ENCODE data around the gene CNDP1. TPM values are rescaled to one million over a fixed set of nuclear protein-coding genes. Genes with fewer than 3 reads are reported as not detected.

The CNDP1 gene
- total and polyA plus RNA-seq, 4 donors, result 0.09 to 21.1 (median 5.8) TPM

DNA sequence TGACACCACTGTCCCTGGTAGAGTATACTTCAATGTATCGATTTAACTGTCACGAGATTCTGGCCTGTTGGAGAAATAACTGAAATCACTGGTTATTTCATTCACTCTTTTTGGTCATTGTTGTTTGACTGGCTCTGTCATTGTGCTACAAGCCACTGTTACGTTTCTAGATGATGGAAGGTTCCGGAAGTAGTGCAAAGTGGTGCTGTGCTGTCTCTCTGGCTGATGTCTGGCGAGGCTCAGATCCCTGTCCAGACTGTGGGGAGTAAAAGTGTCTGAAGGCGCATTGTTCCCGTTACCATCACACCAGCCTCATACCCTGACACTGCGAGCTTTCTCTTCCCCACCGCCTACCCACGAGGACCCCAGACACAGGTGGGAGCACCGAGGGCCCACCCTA lies 11.7 kb downstream of the CNDP1 start:
- H3K27ac ChIP-seq (ENCODE audit: low read depth in 1 of 2, low read length in 2 of 2), result no peak overlapping the region

DNA sequence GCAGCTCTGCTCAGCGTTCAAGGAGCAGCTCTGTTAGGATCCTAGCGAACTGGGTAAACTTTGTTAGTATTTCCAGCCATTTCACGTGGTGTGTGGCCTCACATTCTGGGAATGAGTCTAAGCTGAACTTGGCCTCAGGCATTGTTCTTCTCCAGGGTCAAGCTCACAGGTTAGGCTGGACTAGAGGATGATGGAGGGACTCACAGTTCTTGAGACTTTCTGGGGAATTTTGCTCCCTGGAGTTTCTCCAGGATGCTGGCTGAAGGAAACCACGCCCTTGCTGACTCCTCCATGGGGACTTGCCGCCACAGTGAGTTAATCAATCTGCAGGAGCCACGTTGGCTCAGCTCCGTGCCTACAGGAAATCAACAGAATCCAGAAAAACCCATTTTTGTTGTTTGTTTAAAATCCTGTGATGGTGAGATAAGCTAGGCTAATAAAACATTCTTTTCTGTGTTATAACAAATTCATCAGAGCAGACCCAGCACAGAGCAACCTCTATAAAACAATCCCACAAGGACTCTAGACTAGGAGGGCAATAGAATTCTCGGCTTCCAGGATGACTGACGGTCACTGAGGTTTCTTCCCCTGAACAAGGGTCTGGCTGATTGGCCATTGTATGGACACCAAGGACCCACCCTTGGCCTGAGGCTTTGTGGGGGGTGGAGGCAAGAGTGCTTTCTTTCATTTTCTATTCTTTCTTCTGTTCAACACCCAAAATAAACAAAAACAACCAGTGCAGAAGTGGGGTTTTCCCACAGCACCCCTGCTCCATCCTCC lies 12.6 kb downstream of the CNDP1 start:
- Histone ChIP-seq H3K27me3 (ENCODE audit: control insufficient read depth in 4 of 4, insufficient read depth in 4 of 4, low read length in 3 of 4) (no peaks in the 10 kb centered on the region), H3K4me3 (ENCODE audit: low read depth in 1 of 3, low read length in 3 of 3) (no peak overlapping the region), H3K36me3 (ENCODE audit: control insufficient read depth in 4 of 4, insufficient read depth in 3 of 4, low read depth in 1 of 4, low read length in 3 of 4) (no peaks in the 10 kb centered on the region), H3K9ac (ENCODE audit: low read depth in 1 of 2, low read length in 2 of 2) (no peak overlapping the region), H3K27ac (ENCODE audit: low read depth in 1 of 2, low read length in 2 of 2) (no peak overlapping the region), H3K4me1 (ENCODE audit: control insufficient read depth in 4 of 4, insufficient read depth in 4 of 4, low read length in 3 of 4) (peaks cover 5 to 24% (median 17%) of the 10 kb centered on the region in 4 donors), H3K9me3 (ENCODE audit: control insufficient read depth in 4 of 4, low read length in 3 of 4) (peaks cover 0 to 2% (median 0%) of the 10 kb centered on the region in 4 donors)
- TF ChIP-seq, protein P1, sequence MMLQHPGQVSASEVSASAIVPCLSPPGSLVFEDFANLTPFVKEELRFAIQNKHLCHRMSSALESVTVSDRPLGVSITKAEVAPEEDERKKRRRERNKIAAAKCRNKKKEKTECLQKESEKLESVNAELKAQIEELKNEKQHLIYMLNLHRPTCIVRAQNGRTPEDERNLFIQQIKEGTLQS (IDR thresholded peaks at IDR 0.05), result no peak
- TF ChIP-seq FOXA1 (IDR thresholded peaks at IDR 0.05), result no peak
- TF ChIP-seq, protein P2, sequence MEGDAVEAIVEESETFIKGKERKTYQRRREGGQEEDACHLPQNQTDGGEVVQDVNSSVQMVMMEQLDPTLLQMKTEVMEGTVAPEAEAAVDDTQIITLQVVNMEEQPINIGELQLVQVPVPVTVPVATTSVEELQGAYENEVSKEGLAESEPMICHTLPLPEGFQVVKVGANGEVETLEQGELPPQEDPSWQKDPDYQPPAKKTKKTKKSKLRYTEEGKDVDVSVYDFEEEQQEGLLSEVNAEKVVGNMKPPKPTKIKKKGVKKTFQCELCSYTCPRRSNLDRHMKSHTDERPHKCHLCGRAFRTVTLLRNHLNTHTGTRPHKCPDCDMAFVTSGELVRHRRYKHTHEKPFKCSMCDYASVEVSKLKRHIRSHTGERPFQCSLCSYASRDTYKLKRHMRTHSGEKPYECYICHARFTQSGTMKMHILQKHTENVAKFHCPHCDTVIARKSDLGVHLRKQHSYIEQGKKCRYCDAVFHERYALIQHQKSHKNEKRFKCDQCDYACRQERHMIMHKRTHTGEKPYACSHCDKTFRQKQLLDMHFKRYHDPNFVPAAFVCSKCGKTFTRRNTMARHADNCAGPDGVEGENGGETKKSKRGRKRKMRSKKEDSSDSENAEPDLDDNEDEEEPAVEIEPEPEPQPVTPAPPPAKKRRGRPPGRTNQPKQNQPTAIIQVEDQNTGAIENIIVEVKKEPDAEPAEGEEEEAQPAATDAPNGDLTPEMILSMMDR (IDR thresholded peaks at IDR 0.05; ENCODE audit: low read depth, low read length, missing input control), result no peak
- no peak for TF ChIP-seq EGR1 (IDR thresholded peaks at IDR 0.05; ENCODE audit: low read depth in 2 of 2)
- 59% methylated on average over 9 of the region's 9 CpGs for WGBS
- no peak for DNase-seq (ENCODE audit: low spot score)

More for the DNA sequence above, 11.7 kb downstream of the CNDP1 start:
- Histone ChIP-seq H3K9ac (ENCODE audit: low read depth in 1 of 2, low read length in 2 of 2) (no peak overlapping the region), H3K9me3 (ENCODE audit: control insufficient read depth in 4 of 4, low read length in 3 of 4) (peaks cover 0 to 2% (median 0%) of the 10 kb centered on the region in 4 donors), H3K4me3 (ENCODE audit: low read depth in 1 of 3, low read length in 3 of 3) (no peak overlapping the region), H3K36me3 (ENCODE audit: control insufficient read depth in 4 of 4, insufficient read depth in 3 of 4, low read depth in 1 of 4, low read length in 3 of 4) (no peaks in the 10 kb centered on the region), H3K4me1 (ENCODE audit: control insufficient read depth in 4 of 4, insufficient read depth in 4 of 4, low read length in 3 of 4) (peaks cover 13 to 26% (median 17%) of the 10 kb centered on the region in 4 donors), H3K27me3 (ENCODE audit: control insufficient read depth in 4 of 4, insufficient read depth in 4 of 4, low read length in 3 of 4) (no peaks in the 10 kb centered on the region)
- DNase-seq (ENCODE audit: low spot score), result no peak
- WGBS, result 96% methylated on average over 11 of the region's 11 CpGs
- TF ChIP-seq RAD21 (IDR thresholded peaks at IDR 0.05), result no peak
- TF ChIP-seq, protein P3, sequence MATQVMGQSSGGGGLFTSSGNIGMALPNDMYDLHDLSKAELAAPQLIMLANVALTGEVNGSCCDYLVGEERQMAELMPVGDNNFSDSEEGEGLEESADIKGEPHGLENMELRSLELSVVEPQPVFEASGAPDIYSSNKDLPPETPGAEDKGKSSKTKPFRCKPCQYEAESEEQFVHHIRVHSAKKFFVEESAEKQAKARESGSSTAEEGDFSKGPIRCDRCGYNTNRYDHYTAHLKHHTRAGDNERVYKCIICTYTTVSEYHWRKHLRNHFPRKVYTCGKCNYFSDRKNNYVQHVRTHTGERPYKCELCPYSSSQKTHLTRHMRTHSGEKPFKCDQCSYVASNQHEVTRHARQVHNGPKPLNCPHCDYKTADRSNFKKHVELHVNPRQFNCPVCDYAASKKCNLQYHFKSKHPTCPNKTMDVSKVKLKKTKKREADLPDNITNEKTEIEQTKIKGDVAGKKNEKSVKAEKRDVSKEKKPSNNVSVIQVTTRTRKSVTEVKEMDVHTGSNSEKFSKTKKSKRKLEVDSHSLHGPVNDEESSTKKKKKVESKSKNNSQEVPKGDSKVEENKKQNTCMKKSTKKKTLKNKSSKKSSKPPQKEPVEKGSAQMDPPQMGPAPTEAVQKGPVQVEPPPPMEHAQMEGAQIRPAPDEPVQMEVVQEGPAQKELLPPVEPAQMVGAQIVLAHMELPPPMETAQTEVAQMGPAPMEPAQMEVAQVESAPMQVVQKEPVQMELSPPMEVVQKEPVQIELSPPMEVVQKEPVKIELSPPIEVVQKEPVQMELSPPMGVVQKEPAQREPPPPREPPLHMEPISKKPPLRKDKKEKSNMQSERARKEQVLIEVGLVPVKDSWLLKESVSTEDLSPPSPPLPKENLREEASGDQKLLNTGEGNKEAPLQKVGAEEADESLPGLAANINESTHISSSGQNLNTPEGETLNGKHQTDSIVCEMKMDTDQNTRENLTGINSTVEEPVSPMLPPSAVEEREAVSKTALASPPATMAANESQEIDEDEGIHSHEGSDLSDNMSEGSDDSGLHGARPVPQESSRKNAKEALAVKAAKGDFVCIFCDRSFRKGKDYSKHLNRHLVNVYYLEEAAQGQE (IDR thresholded peaks at IDR 0.05), result no peak
- TF ChIP-seq SP1 (IDR thresholded peaks at IDR 0.05), result no peak
- TF ChIP-seq, protein P2 (IDR thresholded peaks at IDR 0.05; ENCODE audit: low read depth, low read length, missing input control), result no peak
